GM12865 (cell line): ENCODE results near the gene LMNB1.
A peak's percentile ranks its signal among the peaks of the same experiment; 100 is the strongest.
"Not testable (repeated sequence)": the region's sequence is repeated elsewhere in the genome, so short reads cannot be mapped to it uniquely, and the experiment has no call there.

Source experiments
- DNase-seq: peaks from one replicate; pipeline ENCODE4 v3.0.0; 2010; ENCODE audit warnings: low read depth
- H3K4me3 ChIP-seq: 2 replicates; pipeline ENCODE4 v1.5.1; 2011; ENCODE audit warnings: mild to moderate bottlenecking, low read depth, low read length, control low read depth
- TF ChIP-seq, protein P1 (sequence below): IDR thresholded peaks from 2 replicates; pipeline ENCODE4 v1.5.1; 2011; ENCODE audit warnings: low read length, control low read depth, low read depth, inconsistent platforms; ENCODE audit not compliant: insufficient read depth; ENCODE audit errors: missing control alignments

Gene LMNB1

DNA sequence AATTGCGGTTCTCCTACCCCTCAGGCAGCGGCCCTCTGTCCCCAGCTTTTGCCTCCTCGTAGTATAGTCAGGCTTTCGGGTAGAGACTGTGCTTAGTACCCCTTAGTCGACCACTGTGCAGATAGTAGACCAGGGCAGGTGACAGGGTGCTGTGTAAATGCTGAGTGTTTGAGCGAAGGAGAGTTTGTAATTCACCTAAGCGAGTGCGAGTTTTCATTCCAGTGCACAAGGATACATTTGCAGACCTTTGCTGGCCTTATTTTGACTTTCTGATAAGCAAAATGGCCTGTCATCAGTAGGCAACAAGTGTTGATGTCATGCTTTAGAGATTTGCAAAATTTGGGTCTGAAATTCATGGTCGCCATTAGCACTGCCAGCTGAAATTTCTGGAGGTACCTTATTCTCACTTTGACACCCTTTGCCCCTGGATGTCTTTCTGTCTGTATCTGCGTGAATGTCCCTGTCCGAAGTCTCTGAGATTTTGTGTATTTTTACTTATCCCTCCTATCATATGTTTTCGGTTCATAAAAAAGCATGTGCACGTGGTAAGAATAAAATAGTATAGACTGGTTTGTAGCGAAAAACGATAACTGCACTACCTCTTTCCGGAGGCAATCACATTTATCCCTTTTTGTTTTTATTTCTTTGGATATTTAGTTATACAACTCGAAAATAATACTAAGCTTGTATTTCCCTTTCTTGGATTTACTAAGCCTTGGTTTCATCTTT is 1.9 kb downstream of the LMNB1 start:
- H3K4me3 ChIP-seq: peak overlapping the region; percentile 66
- DNase-seq: peak; percentile 46
- TF ChIP-seq, protein P1, sequence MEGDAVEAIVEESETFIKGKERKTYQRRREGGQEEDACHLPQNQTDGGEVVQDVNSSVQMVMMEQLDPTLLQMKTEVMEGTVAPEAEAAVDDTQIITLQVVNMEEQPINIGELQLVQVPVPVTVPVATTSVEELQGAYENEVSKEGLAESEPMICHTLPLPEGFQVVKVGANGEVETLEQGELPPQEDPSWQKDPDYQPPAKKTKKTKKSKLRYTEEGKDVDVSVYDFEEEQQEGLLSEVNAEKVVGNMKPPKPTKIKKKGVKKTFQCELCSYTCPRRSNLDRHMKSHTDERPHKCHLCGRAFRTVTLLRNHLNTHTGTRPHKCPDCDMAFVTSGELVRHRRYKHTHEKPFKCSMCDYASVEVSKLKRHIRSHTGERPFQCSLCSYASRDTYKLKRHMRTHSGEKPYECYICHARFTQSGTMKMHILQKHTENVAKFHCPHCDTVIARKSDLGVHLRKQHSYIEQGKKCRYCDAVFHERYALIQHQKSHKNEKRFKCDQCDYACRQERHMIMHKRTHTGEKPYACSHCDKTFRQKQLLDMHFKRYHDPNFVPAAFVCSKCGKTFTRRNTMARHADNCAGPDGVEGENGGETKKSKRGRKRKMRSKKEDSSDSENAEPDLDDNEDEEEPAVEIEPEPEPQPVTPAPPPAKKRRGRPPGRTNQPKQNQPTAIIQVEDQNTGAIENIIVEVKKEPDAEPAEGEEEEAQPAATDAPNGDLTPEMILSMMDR: no peak

DNA sequence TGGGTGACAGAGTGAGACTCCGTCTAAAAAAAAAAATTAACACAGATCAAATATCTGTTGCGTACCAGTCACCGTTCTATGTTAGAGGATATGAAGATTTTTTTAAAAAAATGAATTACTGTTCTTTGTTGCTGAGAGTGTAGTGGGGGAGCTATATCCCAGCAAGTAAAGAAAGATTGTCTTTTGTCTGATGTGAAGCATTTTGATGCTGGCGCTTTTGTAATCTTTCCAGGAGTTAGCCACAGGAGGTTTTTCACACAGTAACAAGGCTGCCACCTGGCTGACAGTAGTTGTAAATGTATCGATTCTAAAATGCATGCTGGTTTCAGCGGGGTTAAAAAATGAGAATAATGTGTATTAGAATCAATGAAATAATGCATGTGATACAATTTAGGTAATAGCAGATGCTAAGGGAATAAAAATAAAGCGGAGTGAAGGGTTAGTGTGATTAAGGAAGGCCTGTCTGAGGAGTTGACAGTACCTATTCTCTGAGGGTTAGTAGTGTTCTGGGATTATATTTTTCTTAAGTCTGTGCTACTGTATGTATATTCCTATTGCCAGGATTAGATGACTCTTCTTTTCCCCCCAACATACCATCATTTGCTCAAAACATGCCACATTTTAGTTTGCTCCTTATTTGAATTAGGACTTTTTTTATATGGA is 3.4 kb downstream of the LMNB1 start:
- TF ChIP-seq, protein P1: peak; percentile 62
- peak overlapping the region; percentile 66 for H3K4me3 ChIP-seq
- DNase-seq: peak; percentile 82

DNA sequence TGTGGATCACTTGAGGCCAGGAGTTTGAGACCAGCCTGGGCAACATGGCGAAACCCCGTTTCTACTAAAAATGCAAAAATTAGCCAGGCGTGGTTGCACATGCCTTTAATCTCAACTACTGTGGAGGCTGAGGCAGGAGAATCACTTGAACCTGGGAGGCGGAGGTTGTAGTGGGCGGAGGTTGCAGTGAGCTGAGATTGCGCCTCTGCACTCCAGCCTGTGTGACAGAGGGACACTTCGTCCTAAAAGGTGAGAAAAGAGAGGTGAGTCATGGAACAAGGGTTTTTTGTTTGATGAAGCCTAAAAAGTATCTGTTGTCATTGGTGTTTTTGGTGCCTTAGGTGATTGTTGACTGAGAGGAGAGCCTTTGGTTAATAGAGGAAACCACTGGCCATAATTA is 11.5 kb downstream of the LMNB1 start:
- H3K4me3 ChIP-seq: not testable (repeated sequence)
- DNase-seq: peak; percentile 37

DNA sequence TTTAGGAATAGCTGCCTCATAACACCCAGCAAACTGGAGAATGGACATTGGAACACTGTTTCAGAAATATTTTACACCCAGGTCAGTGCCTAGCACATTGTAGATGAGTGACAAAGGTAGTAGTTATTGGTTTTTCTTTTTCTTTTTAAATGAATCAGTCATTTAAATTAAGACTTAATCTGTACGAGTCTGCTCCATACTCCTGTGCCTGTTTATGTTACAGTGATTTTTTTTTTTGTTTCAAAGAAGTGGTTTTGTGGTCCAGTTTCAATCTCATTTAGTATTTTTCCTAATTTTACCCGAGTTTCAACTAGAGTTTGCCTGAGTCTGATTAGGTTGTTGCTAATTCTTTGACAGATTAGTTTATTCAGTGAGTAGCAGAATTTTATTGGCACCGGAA is 16.2 kb downstream of the LMNB1 start:
- TF ChIP-seq, protein P1: no peak
- H3K4me3 ChIP-seq: peak overlapping the region; percentile 22
- DNase-seq: no peak

DNA sequence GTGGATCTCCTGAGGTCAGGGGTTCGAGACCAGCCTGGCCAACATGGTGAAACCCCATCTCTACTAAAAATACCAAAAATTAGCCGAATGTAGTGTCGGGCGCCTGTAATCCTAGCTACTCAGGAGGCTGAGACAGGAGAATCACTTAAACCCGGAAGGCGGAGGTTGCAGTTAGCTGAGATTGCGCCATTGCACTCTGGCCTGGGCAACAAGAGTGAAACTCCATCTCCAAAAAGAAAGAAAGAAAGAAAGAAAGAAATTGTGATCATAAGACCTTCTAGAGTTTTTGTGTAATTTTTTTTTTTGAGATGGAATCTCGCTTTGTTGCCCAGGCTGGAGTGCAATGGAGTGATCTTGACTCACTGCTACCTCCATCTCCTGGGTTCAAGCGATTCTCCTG is 16.7 kb downstream of the LMNB1 start:
- H3K4me3 ChIP-seq: 0 out of 2 replicates have a peak overlapping the region, but pooled peaks have one; percentile 22
- not testable (repeated sequence) for DNase-seq

DNA sequence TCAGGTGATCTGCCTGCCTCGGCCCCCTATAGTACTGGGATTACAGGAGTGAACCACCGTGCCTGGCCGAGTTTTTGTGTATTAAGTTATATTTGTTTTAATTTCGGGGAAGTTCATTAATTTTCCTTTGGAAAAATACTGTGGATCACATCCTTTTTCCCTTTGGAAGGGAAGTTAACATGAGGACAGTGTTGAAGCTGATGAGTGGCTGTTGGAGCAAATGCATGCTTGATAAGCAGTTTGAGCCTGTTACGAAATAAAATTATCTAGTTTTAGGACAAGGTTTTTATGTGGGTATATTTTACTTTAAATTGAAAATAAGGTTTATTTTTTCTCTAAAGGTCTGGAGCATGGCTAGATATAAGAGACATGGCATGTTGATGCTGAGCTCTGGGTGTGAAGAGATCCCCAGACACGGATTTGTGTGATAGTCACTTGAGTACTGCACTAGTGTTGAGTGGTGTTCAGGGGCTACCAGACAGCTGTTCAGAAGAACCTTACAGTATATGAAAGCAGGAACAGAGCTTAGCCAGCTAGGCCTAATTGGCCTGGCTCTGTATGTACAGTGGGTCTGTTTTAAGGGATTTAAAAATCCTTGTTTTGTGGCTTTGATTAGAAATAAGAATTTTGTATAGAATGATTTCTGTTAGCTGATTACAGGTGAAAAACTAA is 17.4 kb downstream of the LMNB1 start:
- TF ChIP-seq, protein P1: no peak
- peak; percentile 58 for DNase-seq
- no peak overlapping the region for H3K4me3 ChIP-seq

DNA sequence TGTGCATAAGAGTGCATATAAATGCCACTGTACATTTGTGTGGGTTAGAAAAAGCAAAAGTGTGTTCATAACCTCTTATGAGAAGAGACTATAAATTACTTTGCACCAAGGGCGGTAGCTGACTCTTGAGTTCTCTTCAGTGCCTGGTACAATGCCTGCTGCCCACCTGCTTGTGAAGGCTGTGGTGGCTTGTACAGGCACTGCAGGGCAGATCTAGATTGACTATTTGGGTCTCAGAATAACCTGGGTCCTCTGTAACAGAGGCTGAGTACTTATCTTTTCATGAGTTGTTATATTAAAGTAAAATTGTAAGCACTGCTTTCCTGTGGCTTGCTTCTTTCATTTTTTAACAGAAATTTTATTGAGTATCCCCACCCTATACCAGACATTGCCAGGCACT is 22.8 kb downstream of the LMNB1 start:
- no peak for DNase-seq
- TF ChIP-seq, protein P1: no peak
- no peak overlapping the region for H3K4me3 ChIP-seq
